ENCODE results near the gene OR2F2.

Gene OR2F2

DNA sequence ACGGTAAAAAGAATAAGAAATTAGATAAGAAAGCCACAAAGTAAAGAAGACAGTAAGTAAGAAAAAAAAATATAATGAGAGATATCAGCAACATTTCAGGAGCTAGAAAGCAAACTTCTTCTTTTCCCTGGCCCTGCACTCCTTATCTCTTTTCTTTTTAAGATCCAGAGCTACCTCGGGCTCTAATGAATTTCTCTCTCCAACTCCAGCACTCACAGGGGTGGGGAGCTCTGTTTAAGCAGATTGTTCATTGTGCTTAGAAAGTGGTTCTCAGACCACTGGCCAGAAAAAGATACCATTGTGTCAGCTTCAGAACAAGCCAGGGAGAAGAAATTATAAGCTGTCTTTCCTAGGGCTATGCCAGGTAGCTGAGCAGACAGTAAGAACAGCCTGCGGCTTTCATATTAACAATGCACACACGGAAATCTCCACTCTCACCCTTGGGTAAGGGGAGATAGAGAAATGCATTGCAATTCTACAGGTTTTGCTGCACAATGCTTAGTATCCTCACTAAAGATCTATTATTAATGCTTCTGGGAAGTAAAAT, 38.9 kb downstream of the OR2F2 start:
- POLR2A ChIA-PET, result no interaction called here
- TF ChIP-seq, protein P1, sequence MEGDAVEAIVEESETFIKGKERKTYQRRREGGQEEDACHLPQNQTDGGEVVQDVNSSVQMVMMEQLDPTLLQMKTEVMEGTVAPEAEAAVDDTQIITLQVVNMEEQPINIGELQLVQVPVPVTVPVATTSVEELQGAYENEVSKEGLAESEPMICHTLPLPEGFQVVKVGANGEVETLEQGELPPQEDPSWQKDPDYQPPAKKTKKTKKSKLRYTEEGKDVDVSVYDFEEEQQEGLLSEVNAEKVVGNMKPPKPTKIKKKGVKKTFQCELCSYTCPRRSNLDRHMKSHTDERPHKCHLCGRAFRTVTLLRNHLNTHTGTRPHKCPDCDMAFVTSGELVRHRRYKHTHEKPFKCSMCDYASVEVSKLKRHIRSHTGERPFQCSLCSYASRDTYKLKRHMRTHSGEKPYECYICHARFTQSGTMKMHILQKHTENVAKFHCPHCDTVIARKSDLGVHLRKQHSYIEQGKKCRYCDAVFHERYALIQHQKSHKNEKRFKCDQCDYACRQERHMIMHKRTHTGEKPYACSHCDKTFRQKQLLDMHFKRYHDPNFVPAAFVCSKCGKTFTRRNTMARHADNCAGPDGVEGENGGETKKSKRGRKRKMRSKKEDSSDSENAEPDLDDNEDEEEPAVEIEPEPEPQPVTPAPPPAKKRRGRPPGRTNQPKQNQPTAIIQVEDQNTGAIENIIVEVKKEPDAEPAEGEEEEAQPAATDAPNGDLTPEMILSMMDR (IDR thresholded peaks at IDR 0.05; ENCODE audit: control extremely low read depth, extremely low read depth, low read depth, missing control alignments), result no peak
- DNase-seq (ENCODE audit: extremely low spot score), result no peak
- CTCF ChIA-PET, result no interaction called here

DNA sequence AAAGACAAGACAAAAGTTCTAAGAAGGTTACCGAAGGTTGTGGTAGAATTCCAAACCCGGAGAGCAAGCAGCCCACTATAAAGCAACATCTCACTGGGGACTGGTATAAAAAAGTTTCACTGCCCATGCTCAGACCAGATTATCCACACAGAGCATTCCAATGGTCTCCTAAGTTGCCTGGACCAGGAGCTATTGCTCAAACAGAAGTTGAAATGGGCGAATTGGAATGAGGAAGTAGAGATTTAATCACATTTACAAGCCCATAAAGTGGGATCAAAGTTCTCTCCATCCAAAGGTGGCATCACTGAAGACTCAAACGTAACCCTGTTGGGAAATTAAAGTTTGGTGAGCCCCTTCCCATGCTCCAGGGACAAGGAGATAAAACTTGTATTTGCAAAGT, 39.4 kb downstream of the OR2F2 start:
- CTCF ChIA-PET, result no interaction called here
- no peak for DNase-seq (ENCODE audit: extremely low spot score)
- TF ChIP-seq, protein P1 (IDR thresholded peaks at IDR 0.05; ENCODE audit: control extremely low read depth, extremely low read depth, low read depth, missing control alignments), result no peak
- POLR2A ChIA-PET, result no interaction called here

- no peak for DNase-seq (ENCODE audit: extremely low spot score)
- TF ChIP-seq, protein P1 (IDR thresholded peaks at IDR 0.05; ENCODE audit: control extremely low read depth, extremely low read depth, low read depth, missing control alignments), result no peak
- ChIA-PET POLR2A (no interaction called here), CTCF (interaction anchor here (1.1 to 1.7 kb wide), 5 partner anchors 10 to 74 kb away, joined by 3 to 6 read pairs (median 4); no protein-coding TSS in a partner anchor)
These were observed 40.6 kb downstream of the OR2F2 start for GRCh38 chr7:143975617-143976016.

GRCh38 chr7:143978585-143978984, 43.6 kb downstream of the OR2F2 start:
- TF ChIP-seq, protein P1 (IDR thresholded peaks at IDR 0.05; ENCODE audit: control extremely low read depth, extremely low read depth, low read depth, missing control alignments), result no peak
- POLR2A ChIA-PET, result no interaction called here
- CTCF ChIA-PET, result no interaction called here
- DNase-seq (ENCODE audit: extremely low spot score), result no peak

DNA sequence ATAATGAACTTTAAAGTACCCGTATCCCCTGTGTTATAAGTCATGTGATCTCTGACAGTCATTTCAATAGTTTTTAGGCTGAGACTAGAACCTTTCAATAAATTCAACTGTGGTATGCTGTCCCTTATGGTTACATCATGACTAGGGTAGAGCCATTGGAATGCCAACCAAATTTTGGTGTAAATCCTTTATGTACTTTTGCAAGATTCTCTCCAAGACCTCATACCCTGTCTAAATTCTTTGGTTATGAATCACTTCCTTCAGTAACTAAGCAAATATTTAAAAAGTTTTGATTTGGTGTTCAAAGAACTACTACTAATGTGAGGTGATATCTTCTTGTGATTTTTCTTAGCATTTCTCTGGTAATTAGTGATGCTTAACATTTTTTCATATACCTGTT, 44.3 kb downstream of the OR2F2 start:
- CTCF ChIA-PET, result no interaction called here
- DNase-seq (ENCODE audit: extremely low spot score), result no peak
- POLR2A ChIA-PET, result no interaction called here
- TF ChIP-seq, protein P1 (IDR thresholded peaks at IDR 0.05; ENCODE audit: control extremely low read depth, extremely low read depth, low read depth, missing control alignments), result no peak

- CTCF ChIA-PET, result no interaction called here
- POLR2A ChIA-PET, result no interaction called here
- DNase-seq (ENCODE audit: extremely low spot score), result no peak
- TF ChIP-seq, protein P1 (IDR thresholded peaks at IDR 0.05; ENCODE audit: control extremely low read depth, extremely low read depth, low read depth, missing control alignments), result no peak
These were observed 45.0 kb downstream of the OR2F2 start for GRCh38 chr7:143979998-143980397.

All from GM10248 (cell line).